ENCODE results near the gene IL1RAPL1. TPM values are rescaled to one million over a fixed set of nuclear protein-coding genes. Genes with fewer than 3 reads are reported as not detected.
"Not testable (repeated sequence)": the region's sequence is repeated elsewhere in the genome, so short reads cannot be mapped to it uniquely, and the experiment has no call there.

IL1RAPL1 gene
- total and polyA plus RNA-seq, 2 donors (not counting 1 experiment from before 2014, with no cell fraction given): 0.25 to 2.8 TPM

- Histone ChIP-seq H3K9ac (ENCODE audit: insufficient read depth, low read length) (no peak overlapping the region), H3K79me2 (ENCODE audit: control insufficient read depth, insufficient read depth, low read length) (no peaks in the 10 kb centered on the region), H3K4me1 (ENCODE audit: control insufficient read depth, extremely low read depth, insufficient read depth, low read length) (no peaks in the 10 kb centered on the region), H3K36me3 (ENCODE audit: control insufficient read depth, insufficient read depth, low read length) (no peaks in the 10 kb centered on the region), H2AFZ (ENCODE audit: low read length) (no peak overlapping the region), H3K4me3 (replicated peaks in 1 of 4; ENCODE audit: control extremely low read depth in 1 of 4, insufficient read depth in 1 of 4, low read depth in 3 of 4, low read length in 4 of 4) (no peak overlapping the region), H4K20me1 (ENCODE audit: control insufficient read depth, extremely low read depth, insufficient read depth, low read length) (no peaks in the 10 kb centered on the region), H3K9me3 (ENCODE audit: control insufficient read depth, insufficient read depth, low read depth, low read length) (no peaks in the 10 kb centered on the region), H3K27ac (ENCODE audit: insufficient read depth, low read length) (no peak overlapping the region), H3K4me2 (ENCODE audit: extremely low read depth, insufficient read depth, low read length) (no peak overlapping the region), H3K27me3 (ENCODE audit: control insufficient read depth, insufficient read depth, low read length) (no peaks in the 10 kb centered on the region)
- TF ChIP-seq CTCF (conservative IDR thresholded peaks at IDR 0.05 in 1 of 2, IDR thresholded peaks at IDR 0.05 in 1 of 2; ENCODE audit: low read depth in 1 of 2, low read length in 2 of 2) (no peak), EZH2 (IDR thresholded peaks at IDR 0.05; ENCODE audit: low read length, missing control alignments) (no peak)
- DNase-seq (ENCODE audit: low read depth in 2 of 2): no peak
These were observed 522.8 kb downstream of the IL1RAPL1 start for GRCh38 chrX:29110041-29110440.

GRCh38 chrX:29113221-29113620 is 526.0 kb downstream of the IL1RAPL1 start:
- DNase-seq (ENCODE audit: low read depth in 2 of 2): no peak
- H3K9ac ChIP-seq (ENCODE audit: insufficient read depth, low read length): no peak overlapping the region

DNA sequence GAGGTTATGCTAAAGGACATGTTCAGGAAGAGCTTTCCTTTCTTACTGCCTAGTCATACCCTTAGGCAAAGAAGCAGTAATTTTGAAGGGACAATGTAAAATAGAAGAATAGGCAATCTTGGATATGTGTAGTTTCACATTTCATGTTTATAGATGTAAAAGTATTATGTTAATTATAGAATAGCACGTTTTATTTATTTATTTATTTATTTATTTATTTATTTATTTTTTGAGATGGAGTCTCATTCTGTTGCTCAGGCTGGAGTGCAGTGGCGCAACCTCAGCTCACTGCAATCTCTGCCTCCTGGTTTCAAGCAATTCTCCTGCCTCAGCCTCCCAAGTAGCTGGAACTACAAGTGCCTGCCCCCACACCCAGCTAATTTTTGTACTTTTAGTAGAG is 535.6 kb downstream of the IL1RAPL1 start:
- H4K20me1 ChIP-seq (ENCODE audit: control insufficient read depth, extremely low read depth, insufficient read depth, low read length); DNase-seq (ENCODE audit: low read depth in 2 of 2); H3K4me1 ChIP-seq (ENCODE audit: control insufficient read depth, extremely low read depth, insufficient read depth, low read length); H3K9me3 ChIP-seq (ENCODE audit: control insufficient read depth, insufficient read depth, low read depth, low read length); H3K36me3 ChIP-seq (ENCODE audit: control insufficient read depth, insufficient read depth, low read length); H3K4me3 ChIP-seq (replicated peaks in 1 of 4; ENCODE audit: control extremely low read depth in 1 of 4, insufficient read depth in 1 of 4, low read depth in 3 of 4, low read length in 4 of 4); H3K4me2 ChIP-seq (ENCODE audit: extremely low read depth, insufficient read depth, low read length); H3K79me2 ChIP-seq (ENCODE audit: control insufficient read depth, insufficient read depth, low read length); H2AFZ ChIP-seq (ENCODE audit: low read length); H3K27ac ChIP-seq (ENCODE audit: insufficient read depth, low read length); H3K9ac ChIP-seq (ENCODE audit: insufficient read depth, low read length); H3K27me3 ChIP-seq (ENCODE audit: control insufficient read depth, insufficient read depth, low read length): not testable (repeated sequence)

More at GRCh38 chrX:29113221-29113620, 526.0 kb downstream of the IL1RAPL1 start:
- Histone ChIP-seq H3K9me3 (ENCODE audit: control insufficient read depth, insufficient read depth, low read depth, low read length) (no peaks in the 10 kb centered on the region), H3K4me3 (replicated peaks in 1 of 4; ENCODE audit: control extremely low read depth in 1 of 4, insufficient read depth in 1 of 4, low read depth in 3 of 4, low read length in 4 of 4) (no peak overlapping the region), H3K36me3 (ENCODE audit: control insufficient read depth, insufficient read depth, low read length) (no peaks in the 10 kb centered on the region), H3K27me3 (ENCODE audit: control insufficient read depth, insufficient read depth, low read length) (no peaks in the 10 kb centered on the region), H3K27ac (ENCODE audit: insufficient read depth, low read length) (no peak overlapping the region), H3K79me2 (ENCODE audit: control insufficient read depth, insufficient read depth, low read length) (no peaks in the 10 kb centered on the region), H3K4me1 (ENCODE audit: control insufficient read depth, extremely low read depth, insufficient read depth, low read length) (no peaks in the 10 kb centered on the region), H2AFZ (ENCODE audit: low read length) (no peak overlapping the region), H4K20me1 (ENCODE audit: control insufficient read depth, extremely low read depth, insufficient read depth, low read length) (no peaks in the 10 kb centered on the region), H3K4me2 (ENCODE audit: extremely low read depth, insufficient read depth, low read length) (no peak overlapping the region)
- TF ChIP-seq EZH2 (IDR thresholded peaks at IDR 0.05; ENCODE audit: low read length, missing control alignments) (no peak), CTCF (conservative IDR thresholded peaks at IDR 0.05 in 1 of 2, IDR thresholded peaks at IDR 0.05 in 1 of 2; ENCODE audit: low read depth in 1 of 2, low read length in 2 of 2) (no peak)

Data from fibroblast of lung (primary cell).